GM19468 (cell line): Measurements from ENCODE around the gene ORM1.
A peak's percentile ranks its signal among the peaks of the same experiment; 100 is the strongest.

Experiments used
- ATAC-seq: cut with Tn5 transposase; IDR thresholded peaks from one replicate; pipeline ENCODE4 v1.9.1; 2021; ENCODE audit warnings: mild to moderate bottlenecking, moderate library complexity, moderate number of reproducible peaks; ENCODE audit not compliant: unreplicated experiment; ENCODE audit errors: extremely low read depth

Gene ORM1

DNA sequence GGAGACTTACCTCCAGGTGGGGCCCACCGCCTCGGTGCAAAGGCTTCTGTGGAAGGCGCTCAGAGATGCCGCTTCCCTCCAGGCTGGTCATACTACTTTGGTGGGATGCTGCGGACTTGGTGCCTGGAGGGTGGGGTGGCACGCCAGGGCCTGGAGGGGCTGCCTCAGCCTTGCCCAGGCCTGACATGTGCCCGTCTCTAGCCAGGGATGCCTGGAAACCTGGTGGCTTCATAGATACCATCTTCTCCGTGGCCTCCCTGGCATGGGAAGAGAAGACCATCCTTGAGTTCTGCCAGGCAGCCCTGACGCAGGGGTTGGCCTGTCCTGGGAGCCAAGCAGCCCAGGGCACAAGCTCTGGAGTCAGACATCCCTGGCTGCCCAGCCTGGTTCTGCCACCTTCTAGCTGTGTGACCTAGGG is 35.0 kb downstream of the ORM1 start:
- ATAC-seq, result no peak

DNA sequence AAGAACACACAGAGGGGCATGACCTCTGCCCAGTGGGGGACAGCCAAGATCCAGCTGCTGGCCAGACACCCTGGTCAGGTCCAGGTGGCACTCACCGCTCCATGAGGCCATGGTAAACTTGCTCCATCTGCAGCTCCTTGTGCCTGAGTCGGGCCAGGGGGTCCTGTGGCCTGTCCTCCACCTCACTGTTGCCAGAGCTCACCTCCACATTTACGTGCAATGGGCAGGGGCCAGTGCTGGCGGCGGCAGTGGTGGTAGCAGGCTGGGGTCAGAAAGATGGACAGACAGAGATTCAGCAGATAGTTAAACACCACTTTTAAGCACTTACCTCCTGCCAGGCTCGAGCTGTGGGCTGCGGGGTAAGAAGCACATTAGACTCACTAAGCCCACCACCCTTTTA is 36.9 kb downstream of the ORM1 start:
- ATAC-seq, result no peak

GRCh38 chr9:114361542-114361941 is 38.6 kb downstream of the ORM1 start:
- ATAC-seq, result no peak

GRCh38 chr9:114362394-114362793 is 39.5 kb downstream of the ORM1 start:
- no peak for ATAC-seq

DNA sequence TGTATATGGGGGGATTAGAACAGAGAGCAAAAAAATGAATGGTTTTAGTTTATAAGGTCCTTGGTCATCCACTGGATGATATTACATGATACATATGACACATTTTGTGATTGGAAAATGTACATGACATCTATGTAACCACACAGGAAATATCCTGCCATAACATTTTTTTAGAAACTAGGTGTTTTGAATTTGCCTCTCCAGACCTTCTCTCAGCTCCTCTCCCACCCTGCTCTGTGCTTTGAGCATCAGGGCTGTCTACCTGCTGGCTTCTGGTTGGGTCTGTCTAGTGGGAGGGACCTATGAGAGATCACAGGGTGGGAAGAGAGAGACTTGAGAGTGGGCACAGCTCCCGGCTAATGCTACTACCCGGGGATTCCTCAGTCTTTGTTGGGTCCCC is 40.5 kb downstream of the ORM1 start:
- ATAC-seq, result no peak

- no peak for ATAC-seq
These were observed 41.5 kb downstream of the ORM1 start for GRCh38 chr9:114364134-114365041.

- no peak for ATAC-seq
These were observed 42.3 kb downstream of the ORM1 start for GRCh38 chr9:114365194-114365593.

DNA sequence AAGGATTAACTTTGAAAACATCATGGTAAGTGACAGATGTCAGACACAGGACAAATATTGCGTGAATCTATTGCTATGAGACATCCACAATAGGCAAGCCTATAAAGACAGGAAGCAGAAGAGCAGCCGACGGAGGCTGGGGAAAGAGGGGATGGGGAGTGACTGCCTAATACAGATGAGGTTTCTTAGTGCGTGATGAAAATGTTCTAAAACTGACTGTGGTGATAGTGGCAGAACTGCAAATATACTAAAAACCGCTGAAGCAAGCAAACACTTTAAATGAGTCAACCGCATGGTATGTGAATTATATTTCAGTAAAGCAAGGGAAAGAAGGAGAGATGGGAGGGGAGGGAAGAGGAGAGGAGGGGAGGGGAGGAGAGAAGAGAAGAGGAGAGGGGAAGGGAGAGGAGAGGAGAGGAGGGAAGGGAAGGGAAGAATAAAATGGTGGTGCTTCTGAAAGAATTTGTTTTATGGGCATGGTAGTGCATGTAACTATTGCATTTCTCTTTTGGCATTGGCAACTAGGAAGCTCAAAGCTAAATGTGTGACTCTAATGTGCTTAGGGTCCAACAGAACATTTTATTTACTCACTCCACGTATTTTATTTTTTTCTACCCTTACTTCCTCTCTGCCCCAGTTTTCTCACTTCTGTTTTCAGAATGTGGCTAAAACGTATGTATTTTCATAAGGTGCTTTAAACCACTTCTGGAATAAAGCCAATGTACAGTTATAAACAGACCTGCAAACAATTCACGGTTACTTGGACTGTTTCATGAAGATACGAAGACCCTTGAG is 43.6 kb downstream of the ORM1 start:
- peak; percentile 23 for ATAC-seq

DNA sequence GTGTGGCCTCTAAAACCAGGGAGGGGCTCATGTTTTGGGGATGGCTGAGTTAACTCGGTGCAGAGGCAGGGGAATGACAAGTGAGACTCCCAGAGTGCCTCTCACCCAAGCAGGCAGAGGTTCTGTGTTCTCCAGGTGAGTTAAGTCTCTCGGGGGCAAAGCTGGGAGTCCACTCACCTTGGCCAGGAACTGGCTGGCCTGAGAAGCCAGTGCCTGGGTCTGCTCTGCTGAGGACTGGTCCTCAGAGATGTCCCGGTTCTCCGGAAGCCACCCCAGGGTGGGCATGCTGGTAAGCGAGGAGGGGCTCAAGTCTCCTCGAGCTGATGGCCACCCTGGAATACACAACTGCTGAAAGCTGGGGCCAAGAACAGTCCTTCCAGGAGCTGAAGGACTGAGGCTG is 44.5 kb downstream of the ORM1 start:
- no peak for ATAC-seq

DNA sequence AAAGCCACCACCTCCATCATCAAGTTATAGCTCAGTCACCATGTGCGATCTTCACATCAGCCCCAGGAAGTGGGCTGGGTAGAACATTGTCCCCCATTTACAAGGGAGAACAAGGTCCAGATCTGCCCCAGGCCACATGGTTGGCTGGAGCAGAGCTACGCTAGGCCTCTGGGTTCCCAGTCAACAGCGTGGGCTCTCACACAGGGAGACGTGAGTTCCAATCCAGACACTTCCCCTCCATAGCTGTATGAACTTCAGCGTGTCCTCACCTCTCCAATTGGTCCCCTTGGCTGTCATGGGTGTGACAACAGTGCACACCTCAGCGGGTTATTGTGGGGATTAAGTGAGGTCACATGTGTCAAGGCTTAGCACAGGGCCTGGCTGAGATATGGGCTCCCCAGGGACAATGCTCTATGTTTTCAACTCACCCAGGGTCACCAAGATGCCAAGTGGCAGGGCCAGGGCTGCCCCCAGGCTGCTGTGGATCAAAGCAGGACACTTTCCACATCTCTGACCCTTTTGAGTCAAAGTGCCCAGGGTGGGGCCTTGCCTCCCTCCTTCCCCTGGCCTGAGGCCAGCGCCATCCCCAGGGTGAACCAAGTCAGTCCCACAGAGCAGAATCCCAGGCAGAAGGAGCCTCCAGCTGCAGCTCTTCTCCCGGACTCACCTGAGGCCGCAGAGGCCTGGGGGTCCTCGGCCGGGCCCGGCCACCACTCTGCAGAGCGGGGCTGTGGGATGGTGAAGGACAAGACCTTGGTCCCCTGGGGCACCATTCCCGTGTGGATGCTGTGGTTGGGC is 45.1 kb downstream of the ORM1 start:
- ATAC-seq, result no peak

GRCh38 chr9:114369216-114370130 is 46.6 kb downstream of the ORM1 start:
- ATAC-seq, result no peak

DNA sequence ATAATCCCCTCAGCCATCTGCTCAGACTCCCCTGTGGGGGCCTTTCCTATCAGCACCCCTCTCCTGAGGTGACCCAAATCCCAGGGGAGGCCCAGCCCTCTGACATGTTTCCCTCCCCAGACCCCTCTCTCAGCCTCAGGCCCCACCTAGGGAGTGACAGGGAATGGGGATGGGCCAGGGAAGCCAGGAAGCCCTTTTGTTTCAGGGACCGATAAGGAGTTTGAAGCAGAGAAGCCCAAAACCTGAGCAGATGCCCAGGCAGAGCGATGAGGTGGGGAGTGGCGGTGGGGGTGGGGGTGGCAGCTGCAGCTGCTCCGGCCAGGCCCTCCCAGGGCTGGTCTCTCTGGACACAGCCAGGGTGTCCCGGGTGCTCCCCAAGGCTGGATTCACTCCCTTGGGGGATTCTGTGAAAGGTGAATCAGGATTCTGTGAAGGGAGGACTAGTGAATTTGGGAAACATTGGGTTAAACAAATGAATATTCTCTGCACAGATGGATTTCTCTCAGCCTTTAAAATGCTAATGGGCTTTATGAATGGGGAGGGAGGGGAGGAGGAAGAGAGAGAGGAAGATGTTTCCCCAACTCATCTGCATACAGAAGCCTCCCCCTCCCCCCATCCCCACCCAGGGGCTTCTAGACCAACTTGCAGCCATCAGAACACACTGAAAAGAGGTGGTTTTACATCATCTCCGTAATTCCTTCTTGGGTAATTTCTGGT is 47.5 kb downstream of the ORM1 start:
- no peak for ATAC-seq

DNA sequence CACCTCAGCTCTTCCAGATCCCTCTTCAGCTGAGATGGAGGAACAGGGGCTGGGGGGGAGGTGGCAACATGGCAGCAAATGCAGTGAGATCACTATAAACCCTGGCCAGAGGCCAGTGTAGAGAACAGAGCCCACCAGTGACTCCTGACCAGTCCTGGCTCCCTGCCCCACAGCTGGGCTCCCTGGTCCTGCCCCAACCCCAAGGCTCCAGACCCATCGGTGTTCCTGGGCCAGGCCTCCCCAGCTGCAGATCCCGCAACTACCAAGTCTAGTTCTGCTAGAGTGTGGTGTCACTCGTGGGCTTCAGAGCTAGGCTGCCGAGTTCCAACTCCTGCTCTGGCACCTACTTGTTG is 48.0 kb downstream of the ORM1 start:
- ATAC-seq, result no peak

DNA sequence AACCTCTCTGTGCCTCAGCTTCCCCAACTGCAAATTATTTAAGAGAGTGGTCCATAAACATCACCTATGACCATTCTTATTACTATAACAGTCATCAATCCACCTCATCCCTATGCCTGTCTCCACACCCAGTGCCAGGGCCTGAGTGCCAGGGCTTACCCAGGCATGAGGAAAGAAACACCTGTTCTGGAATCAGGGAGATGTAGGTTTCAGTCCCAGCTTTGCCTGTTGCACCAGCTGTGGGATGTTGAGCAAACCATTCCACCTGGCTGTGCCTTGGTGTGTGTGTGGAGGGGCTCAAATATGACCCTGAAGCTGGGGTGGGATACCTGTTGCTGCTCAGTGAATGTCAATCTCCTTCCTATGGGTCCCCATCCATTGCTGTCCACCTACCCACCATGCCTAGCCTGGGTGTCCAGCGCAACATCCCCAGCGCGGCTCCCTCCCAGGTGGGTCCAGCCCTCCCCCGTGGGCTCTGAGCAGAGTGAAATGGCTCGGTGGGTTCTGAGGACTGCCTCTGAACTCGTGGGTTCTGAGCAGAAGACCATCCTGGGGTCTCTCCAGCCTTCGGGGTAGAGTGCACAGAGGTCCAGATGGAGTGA is 48.5 kb downstream of the ORM1 start:
- ATAC-seq, result no peak

GRCh38 chr9:114371973-114372917 is 49.3 kb downstream of the ORM1 start:
- ATAC-seq, result no peak

- peak; percentile 96 for ATAC-seq
These were observed 50.1 kb downstream of the ORM1 start for GRCh38 chr9:114372921-114373448.
